ENCODE results near the gene CRABP2. TPM values are rescaled to one million over a fixed set of nuclear protein-coding genes. Genes with fewer than 3 reads are reported as not detected.

Gene CRABP2
- total and polyA plus RNA-seq, 2 of the 13 experiments (the other 11 are each of a cell fraction or from before 2014, with no cell fraction given) = 0.40 to 0.60 TPM

- TF ChIP-seq, protein P1, sequence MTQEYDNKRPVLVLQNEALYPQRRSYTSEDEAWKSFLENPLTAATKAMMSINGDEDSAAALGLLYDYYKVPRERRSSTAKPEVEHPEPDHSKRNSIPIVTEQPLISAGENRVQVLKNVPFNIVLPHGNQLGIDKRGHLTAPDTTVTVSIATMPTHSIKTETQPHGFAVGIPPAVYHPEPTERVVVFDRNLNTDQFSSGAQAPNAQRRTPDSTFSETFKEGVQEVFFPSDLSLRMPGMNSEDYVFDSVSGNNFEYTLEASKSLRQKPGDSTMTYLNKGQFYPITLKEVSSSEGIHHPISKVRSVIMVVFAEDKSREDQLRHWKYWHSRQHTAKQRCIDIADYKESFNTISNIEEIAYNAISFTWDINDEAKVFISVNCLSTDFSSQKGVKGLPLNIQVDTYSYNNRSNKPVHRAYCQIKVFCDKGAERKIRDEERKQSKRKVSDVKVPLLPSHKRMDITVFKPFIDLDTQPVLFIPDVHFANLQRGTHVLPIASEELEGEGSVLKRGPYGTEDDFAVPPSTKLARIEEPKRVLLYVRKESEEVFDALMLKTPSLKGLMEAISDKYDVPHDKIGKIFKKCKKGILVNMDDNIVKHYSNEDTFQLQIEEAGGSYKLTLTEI (CRISPR knock-in tag; conservative IDR thresholded peaks at IDR 0.05) = no peak
- peak; percentile 91 for TF ChIP-seq MAX (IDR thresholded peaks at IDR 0.05)
- no peak for TF ChIP-seq SOX6 (IDR thresholded peaks at IDR 0.05)
- 0 out of 2 replicates have a peak, but pooled peaks have one; percentile 7 for TF ChIP-seq SOX6 (CRISPR knock-in tag; IDR thresholded peaks at IDR 0.05)
- TF ChIP-seq ZNF878 (CRISPR knock-in tag; IDR thresholded peaks at IDR 0.05) = no peak
- TF ChIP-seq HDAC2 (CRISPR knock-in tag; IDR thresholded peaks at IDR 0.05) = peak; percentile 46; the same call in 1 of the 2 replicates
- TF ChIP-seq FOXM1 (CRISPR knock-in tag; IDR thresholded peaks at IDR 0.05) = no peak
- TF ChIP-seq ZNF343 (CRISPR knock-in tag; IDR thresholded peaks at IDR 0.05) = peak; percentile 76
- TF ChIP-seq, protein P2, sequence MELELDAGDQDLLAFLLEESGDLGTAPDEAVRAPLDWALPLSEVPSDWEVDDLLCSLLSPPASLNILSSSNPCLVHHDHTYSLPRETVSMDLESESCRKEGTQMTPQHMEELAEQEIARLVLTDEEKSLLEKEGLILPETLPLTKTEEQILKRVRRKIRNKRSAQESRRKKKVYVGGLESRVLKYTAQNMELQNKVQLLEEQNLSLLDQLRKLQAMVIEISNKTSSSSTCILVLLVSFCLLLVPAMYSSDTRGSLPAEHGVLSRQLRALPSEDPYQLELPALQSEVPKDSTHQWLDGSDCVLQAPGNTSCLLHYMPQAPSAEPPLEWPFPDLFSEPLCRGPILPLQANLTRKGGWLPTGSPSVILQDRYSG (CRISPR knock-in tag; IDR thresholded peaks at IDR 0.05) = no peak
- TF ChIP-seq FOSL2 (CRISPR knock-in tag; IDR thresholded peaks at IDR 0.05) = peak; percentile 63
- TF ChIP-seq ZBTB38 (CRISPR knock-in tag; IDR thresholded peaks at IDR 0.05) = peak; percentile 48; the same call in 1 of the 2 replicates
- TF ChIP-seq SMC3 (IDR thresholded peaks at IDR 0.05; ENCODE audit: low read length) = no peak
- TF ChIP-seq ZBTB43 (CRISPR knock-in tag; conservative IDR thresholded peaks at IDR 0.05) = 0 out of 2 replicates have a peak, but pooled peaks have one; percentile 39
- peak; percentile 95 for TF ChIP-seq ZNF746 (CRISPR knock-in tag; IDR thresholded peaks at IDR 0.05)
- TF ChIP-seq ZBTB7A (CRISPR knock-in tag; IDR thresholded peaks at IDR 0.05) = no peak; the same call in 1 of the 2 replicates
- TF ChIP-seq MEIS1 (CRISPR knock-in tag; IDR thresholded peaks at IDR 0.05; ENCODE audit: borderline replicate concordance) = peak; percentile 59; the same call in 1 of the 2 replicates
- peak; percentile 99 for TF ChIP-seq MAZ (IDR thresholded peaks at IDR 0.05; ENCODE audit: borderline replicate concordance, low read depth, low read length)
- peak; percentile 100 for TF ChIP-seq MAZ (CRISPR knock-in tag; IDR thresholded peaks at IDR 0.05; ENCODE audit: low read depth)
- TF ChIP-seq ONECUT2 (CRISPR knock-in tag; IDR thresholded peaks at IDR 0.05) = no peak; the same call in 1 of the 2 replicates
- TF ChIP-seq ZSCAN21 (CRISPR knock-in tag; IDR thresholded peaks at IDR 0.05; ENCODE audit: borderline replicate concordance) = 0 out of 2 replicates have a peak, but pooled peaks have one; percentile 22
- TF ChIP-seq, protein P3, sequence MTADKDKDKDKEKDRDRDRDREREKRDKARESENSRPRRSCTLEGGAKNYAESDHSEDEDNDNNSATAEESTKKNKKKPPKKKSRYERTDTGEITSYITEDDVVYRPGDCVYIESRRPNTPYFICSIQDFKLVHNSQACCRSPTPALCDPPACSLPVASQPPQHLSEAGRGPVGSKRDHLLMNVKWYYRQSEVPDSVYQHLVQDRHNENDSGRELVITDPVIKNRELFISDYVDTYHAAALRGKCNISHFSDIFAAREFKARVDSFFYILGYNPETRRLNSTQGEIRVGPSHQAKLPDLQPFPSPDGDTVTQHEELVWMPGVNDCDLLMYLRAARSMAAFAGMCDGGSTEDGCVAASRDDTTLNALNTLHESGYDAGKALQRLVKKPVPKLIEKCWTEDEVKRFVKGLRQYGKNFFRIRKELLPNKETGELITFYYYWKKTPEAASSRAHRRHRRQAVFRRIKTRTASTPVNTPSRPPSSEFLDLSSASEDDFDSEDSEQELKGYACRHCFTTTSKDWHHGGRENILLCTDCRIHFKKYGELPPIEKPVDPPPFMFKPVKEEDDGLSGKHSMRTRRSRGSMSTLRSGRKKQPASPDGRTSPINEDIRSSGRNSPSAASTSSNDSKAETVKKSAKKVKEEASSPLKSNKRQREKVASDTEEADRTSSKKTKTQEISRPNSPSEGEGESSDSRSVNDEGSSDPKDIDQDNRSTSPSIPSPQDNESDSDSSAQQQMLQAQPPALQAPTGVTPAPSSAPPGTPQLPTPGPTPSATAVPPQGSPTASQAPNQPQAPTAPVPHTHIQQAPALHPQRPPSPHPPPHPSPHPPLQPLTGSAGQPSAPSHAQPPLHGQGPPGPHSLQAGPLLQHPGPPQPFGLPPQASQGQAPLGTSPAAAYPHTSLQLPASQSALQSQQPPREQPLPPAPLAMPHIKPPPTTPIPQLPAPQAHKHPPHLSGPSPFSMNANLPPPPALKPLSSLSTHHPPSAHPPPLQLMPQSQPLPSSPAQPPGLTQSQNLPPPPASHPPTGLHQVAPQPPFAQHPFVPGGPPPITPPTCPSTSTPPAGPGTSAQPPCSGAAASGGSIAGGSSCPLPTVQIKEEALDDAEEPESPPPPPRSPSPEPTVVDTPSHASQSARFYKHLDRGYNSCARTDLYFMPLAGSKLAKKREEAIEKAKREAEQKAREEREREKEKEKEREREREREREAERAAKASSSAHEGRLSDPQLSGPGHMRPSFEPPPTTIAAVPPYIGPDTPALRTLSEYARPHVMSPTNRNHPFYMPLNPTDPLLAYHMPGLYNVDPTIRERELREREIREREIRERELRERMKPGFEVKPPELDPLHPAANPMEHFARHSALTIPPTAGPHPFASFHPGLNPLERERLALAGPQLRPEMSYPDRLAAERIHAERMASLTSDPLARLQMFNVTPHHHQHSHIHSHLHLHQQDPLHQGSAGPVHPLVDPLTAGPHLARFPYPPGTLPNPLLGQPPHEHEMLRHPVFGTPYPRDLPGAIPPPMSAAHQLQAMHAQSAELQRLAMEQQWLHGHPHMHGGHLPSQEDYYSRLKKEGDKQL (CRISPR knock-in tag; IDR thresholded peaks at IDR 0.05; ENCODE audit: low read depth) = 0 out of 2 replicates have a peak, but pooled peaks have one; percentile 27
Observed at GRCh38 chr1:156751757-156752481, 46.5 kb upstream of the CRABP2 start (continued).
